NK-92 (cell line): ENCODE results near the gene LIN9.

ENCODE experiments used
- DNase-seq: peaks from one replicate; lab custom pipeline; 2025; ENCODE audit not compliant: unreplicated experiment; lab: John Stamatoyannopoulos, UW

LIN9 gene

GRCh38 chr1:226181996-226182714, 126.8 kb downstream of the LIN9 start:
- DNase-seq, result no peak
